ENCODE measurements around the gene CMTM8.

The CMTM8 gene

DNA sequence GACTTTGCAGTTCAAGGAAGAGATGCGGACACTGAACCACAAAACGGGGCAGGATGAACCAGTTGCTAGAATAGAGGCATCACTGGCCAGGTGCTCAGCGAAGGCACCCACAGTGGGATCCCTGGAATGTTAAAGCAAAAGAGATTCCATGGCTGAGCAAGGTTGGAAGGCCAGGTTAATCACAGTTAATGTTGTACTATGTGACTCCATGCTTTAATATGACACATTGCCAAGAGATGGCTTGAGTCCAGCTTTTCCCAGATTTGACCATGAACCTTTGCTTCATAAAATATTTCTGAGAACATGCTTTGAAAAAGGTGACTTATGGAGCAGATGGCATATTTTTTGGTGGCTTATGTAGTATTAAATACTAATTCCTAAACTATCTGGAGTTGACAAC is 77.0 kb downstream of the CMTM8 start:
- Histone ChIP-seq H3K4me3 (ENCODE audit: low read length) (no peak overlapping the region), H3K36me3 (ENCODE audit: control insufficient read depth, insufficient read depth, low read length) (no peaks in the 10 kb centered on the region), H3K27ac (ENCODE audit: low read depth, low read length) (no peak overlapping the region), H3K4me1 (ENCODE audit: control insufficient read depth, insufficient read depth, low read length) (no peaks in the 10 kb centered on the region), H3K9ac (ENCODE audit: low read length) (no peak overlapping the region), H3K27me3 (ENCODE audit: control insufficient read depth, insufficient read depth, low read length) (no peaks in the 10 kb centered on the region)

DNA sequence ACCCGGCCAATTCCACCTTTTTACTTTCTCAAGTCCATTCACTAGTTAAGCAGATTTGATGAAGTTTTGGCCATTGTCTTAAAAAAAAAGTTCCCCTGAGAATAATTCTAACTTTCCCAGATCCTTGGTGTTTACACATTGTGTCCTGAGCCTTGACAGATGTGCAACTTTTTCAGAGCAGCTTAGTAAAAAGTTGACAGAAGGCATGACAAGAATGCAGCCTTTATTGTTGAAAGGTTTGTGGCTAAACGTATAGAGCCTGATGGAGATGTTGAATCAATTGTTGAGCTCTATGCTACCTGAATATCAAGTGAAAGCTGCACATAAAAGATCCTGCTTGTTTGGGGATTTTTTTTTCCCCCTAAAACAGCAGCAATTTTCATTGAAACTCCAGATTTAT is 77.8 kb downstream of the CMTM8 start:
- H3K4me3 ChIP-seq (ENCODE audit: low read length) = no peak overlapping the region
- no peaks in the 10 kb centered on the region for H3K36me3 ChIP-seq (ENCODE audit: control insufficient read depth, insufficient read depth, low read length)
- no peaks in the 10 kb centered on the region for H3K27me3 ChIP-seq (ENCODE audit: control insufficient read depth, insufficient read depth, low read length)
- no peaks in the 10 kb centered on the region for H3K4me1 ChIP-seq (ENCODE audit: control insufficient read depth, insufficient read depth, low read length)
- H3K9ac ChIP-seq (ENCODE audit: low read length) = no peak overlapping the region
- no peak overlapping the region for H3K27ac ChIP-seq (ENCODE audit: low read depth, low read length)

GRCh38 chr3:32316976-32317375 is 78.5 kb downstream of the CMTM8 start:
- no peak overlapping the region for H3K4me3 ChIP-seq (ENCODE audit: low read length)
- no peak overlapping the region for H3K9ac ChIP-seq (ENCODE audit: low read length)
- H3K36me3 ChIP-seq (ENCODE audit: control insufficient read depth, insufficient read depth, low read length) = no peaks in the 10 kb centered on the region
- H3K27ac ChIP-seq (ENCODE audit: low read depth, low read length) = no peak overlapping the region
- H3K27me3 ChIP-seq (ENCODE audit: control insufficient read depth, insufficient read depth, low read length) = no peaks in the 10 kb centered on the region
- H3K4me1 ChIP-seq (ENCODE audit: control insufficient read depth, insufficient read depth, low read length) = no peaks in the 10 kb centered on the region

DNA sequence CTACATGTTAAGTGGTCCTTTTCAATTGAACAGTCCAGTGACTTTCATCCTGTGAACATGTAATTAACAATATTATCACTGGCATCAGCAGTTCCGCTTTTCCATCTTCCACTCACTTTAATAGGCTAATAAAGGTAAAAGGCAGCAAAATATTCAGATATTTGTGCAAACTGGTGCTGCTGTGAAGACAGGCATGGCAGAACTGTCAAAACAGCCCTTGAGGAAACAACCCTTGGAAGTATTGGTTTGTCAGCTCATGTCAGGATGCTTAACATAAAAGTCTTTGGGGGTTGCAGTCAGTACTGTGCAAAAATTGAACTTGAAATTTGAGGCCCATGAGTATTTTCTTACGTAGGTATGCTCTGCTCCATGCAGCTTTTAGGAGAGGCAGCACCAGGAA is 81.1 kb downstream of the CMTM8 start:
- Histone ChIP-seq H3K9ac (ENCODE audit: low read length) (no peak overlapping the region), H3K4me1 (ENCODE audit: control insufficient read depth, insufficient read depth, low read length) (no peaks in the 10 kb centered on the region)

GRCh38 chr3:32320080-32320479 is 81.6 kb downstream of the CMTM8 start:
- H3K27ac ChIP-seq (ENCODE audit: low read depth, low read length) = no peak overlapping the region
- no peaks in the 10 kb centered on the region for H3K4me1 ChIP-seq (ENCODE audit: control insufficient read depth, insufficient read depth, low read length)
- no peaks in the 10 kb centered on the region for H3K27me3 ChIP-seq (ENCODE audit: control insufficient read depth, insufficient read depth, low read length)
- H3K4me3 ChIP-seq (ENCODE audit: low read length) = no peak overlapping the region
- H3K36me3 ChIP-seq (ENCODE audit: control insufficient read depth, insufficient read depth, low read length) = no peaks in the 10 kb centered on the region
- no peak overlapping the region for H3K9ac ChIP-seq (ENCODE audit: low read length)

More for the DNA sequence above, 81.1 kb downstream of the CMTM8 start:
- H3K27ac ChIP-seq (ENCODE audit: low read depth, low read length) = no peak overlapping the region
- no peak overlapping the region for H3K4me3 ChIP-seq (ENCODE audit: low read length)
- H3K36me3 ChIP-seq (ENCODE audit: control insufficient read depth, insufficient read depth, low read length) = no peaks in the 10 kb centered on the region
- no peaks in the 10 kb centered on the region for H3K27me3 ChIP-seq (ENCODE audit: control insufficient read depth, insufficient read depth, low read length)

DNA sequence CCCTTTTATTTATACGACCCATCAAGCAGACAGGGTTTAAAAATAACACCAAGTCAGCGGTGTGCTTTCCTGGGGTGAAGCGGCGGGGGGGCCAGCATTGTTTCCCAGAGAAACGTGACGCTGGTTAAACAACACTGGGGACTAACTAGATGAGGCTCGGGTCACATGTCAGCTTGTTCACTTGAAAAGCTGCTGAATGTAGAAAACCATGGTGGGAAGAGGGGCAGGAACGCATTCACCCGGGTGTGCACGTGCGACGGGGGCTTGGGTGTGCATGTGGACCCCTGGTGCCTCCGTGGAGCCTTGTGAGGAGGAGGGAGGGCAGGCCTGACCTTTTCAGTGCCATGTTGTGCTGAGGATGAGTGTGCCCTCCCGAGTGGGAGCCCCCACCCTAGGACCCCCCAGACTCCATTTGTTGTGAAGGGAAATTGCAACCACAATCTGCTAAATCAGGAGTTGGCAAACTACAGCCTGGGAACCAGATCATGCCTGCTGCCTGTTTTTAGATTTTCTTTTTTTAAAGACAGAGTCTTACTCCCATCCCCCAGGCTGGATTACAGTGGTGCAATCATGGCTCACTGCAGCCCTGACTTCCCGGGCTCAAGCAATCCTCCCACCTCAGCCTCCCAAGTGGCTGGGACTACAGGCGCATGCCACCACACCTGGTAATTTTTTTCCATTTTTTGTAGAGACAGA is 82.8 kb downstream of the CMTM8 start:
- no peaks in the 10 kb centered on the region for H3K27me3 ChIP-seq (ENCODE audit: control insufficient read depth, insufficient read depth, low read length)
- H3K4me3 ChIP-seq (ENCODE audit: low read length) = no peak overlapping the region
- H3K9ac ChIP-seq (ENCODE audit: low read length) = no peak overlapping the region
- H3K36me3 ChIP-seq (ENCODE audit: control insufficient read depth, insufficient read depth, low read length) = no peaks in the 10 kb centered on the region
- H3K4me1 ChIP-seq (ENCODE audit: control insufficient read depth, insufficient read depth, low read length) = no peaks in the 10 kb centered on the region
- H3K27ac ChIP-seq (ENCODE audit: low read depth, low read length) = no peak overlapping the region

GRCh38 chr3:32322311-32322710 is 83.8 kb downstream of the CMTM8 start:
- Histone ChIP-seq H3K36me3 (ENCODE audit: control insufficient read depth, insufficient read depth, low read length) (no peaks in the 10 kb centered on the region), H3K9ac (ENCODE audit: low read length) (no peak overlapping the region), H3K4me1 (ENCODE audit: control insufficient read depth, insufficient read depth, low read length) (no peaks in the 10 kb centered on the region), H3K27me3 (ENCODE audit: control insufficient read depth, insufficient read depth, low read length) (no peaks in the 10 kb centered on the region), H3K4me3 (ENCODE audit: low read length) (no peak overlapping the region), H3K27ac (ENCODE audit: low read depth, low read length) (no peak overlapping the region)

GRCh38 chr3:32323604-32324003 is 85.1 kb downstream of the CMTM8 start:
- Histone ChIP-seq H3K4me1 (ENCODE audit: control insufficient read depth, insufficient read depth, low read length) (no peaks in the 10 kb centered on the region), H3K9ac (ENCODE audit: low read length) (no peak overlapping the region), H3K36me3 (ENCODE audit: control insufficient read depth, insufficient read depth, low read length) (no peaks in the 10 kb centered on the region), H3K27me3 (ENCODE audit: control insufficient read depth, insufficient read depth, low read length) (no peaks in the 10 kb centered on the region), H3K27ac (ENCODE audit: low read depth, low read length) (no peak overlapping the region), H3K4me3 (ENCODE audit: low read length) (no peak overlapping the region)

DNA sequence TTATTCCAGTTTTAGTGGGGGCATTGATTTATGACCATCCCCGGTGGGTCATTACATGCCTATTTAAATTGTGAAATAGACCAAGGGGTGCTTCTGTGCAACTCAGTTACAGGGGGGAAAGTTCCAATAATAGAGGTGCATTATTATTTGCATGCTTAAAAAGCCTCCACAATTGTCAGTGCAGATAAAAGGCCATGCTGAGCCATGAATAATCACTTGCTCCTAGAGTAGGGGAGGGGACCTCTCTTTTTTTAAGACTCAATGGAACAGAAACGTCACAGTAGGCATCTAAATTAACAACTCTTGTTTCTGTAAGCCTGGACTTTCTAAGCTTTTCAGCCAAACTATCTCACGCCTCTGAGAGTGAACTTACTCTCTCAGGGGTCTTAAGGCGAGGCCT is 86.7 kb downstream of the CMTM8 start:
- H3K4me1 ChIP-seq (ENCODE audit: control insufficient read depth, insufficient read depth, low read length) = no peaks in the 10 kb centered on the region
- H3K36me3 ChIP-seq (ENCODE audit: control insufficient read depth, insufficient read depth, low read length) = no peaks in the 10 kb centered on the region
- no peaks in the 10 kb centered on the region for H3K27me3 ChIP-seq (ENCODE audit: control insufficient read depth, insufficient read depth, low read length)
- H3K27ac ChIP-seq (ENCODE audit: low read depth, low read length) = no peak overlapping the region
- no peak overlapping the region for H3K4me3 ChIP-seq (ENCODE audit: low read length)
- no peak overlapping the region for H3K9ac ChIP-seq (ENCODE audit: low read length)

DNA sequence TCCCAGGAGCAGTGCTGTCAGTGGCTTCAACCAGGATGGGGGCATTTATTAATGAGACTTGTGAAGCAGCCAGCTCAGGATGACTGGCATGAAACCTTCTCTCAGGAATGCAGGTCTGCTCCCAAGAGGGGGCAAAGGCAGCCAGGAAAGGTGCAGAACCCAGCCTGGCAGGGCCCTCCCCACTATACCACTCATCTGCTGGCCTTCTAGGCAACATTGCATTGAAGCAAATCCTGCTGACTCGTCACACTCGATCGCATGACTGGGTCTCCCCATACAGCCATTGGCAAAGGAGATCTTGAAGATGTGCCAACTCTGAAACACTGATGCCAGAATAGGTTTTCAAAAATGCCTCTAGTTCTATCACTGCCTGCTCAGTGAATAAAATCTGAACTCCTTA is 87.4 kb downstream of the CMTM8 start:
- Histone ChIP-seq H3K4me3 (ENCODE audit: low read length) (no peak overlapping the region), H3K4me1 (ENCODE audit: control insufficient read depth, insufficient read depth, low read length) (no peaks in the 10 kb centered on the region), H3K27ac (ENCODE audit: low read depth, low read length) (no peak overlapping the region), H3K36me3 (ENCODE audit: control insufficient read depth, insufficient read depth, low read length) (no peaks in the 10 kb centered on the region), H3K27me3 (ENCODE audit: control insufficient read depth, insufficient read depth, low read length) (no peaks in the 10 kb centered on the region), H3K9ac (ENCODE audit: low read length) (no peak overlapping the region)

DNA sequence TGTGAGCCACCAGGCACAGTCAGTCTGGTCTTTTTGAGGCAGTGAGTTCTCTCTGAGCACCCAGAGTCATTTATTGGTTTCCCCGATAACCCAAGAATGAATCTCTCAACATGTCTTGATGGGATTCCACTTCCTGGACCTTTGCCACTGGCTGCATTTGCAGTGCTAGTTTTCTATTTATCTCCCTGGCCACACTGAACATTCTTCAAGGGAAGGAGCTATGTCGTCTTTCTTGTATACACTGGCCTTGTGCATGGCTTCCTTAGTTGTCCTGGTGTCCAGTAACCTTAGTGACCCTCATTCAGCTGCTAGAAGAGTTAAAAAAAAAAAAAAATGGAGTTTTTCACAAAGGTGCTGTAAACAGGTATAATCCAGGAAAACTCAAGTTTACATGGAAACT is 88.3 kb downstream of the CMTM8 start:
- Histone ChIP-seq H3K27ac (ENCODE audit: low read depth, low read length) (no peak overlapping the region), H3K9ac (ENCODE audit: low read length) (no peak overlapping the region), H3K4me3 (ENCODE audit: low read length) (no peak overlapping the region), H3K36me3 (ENCODE audit: control insufficient read depth, insufficient read depth, low read length) (no peaks in the 10 kb centered on the region), H3K27me3 (ENCODE audit: control insufficient read depth, insufficient read depth, low read length) (no peaks in the 10 kb centered on the region), H3K4me1 (ENCODE audit: control insufficient read depth, insufficient read depth, low read length) (no peaks in the 10 kb centered on the region)

- H3K4me3 ChIP-seq (ENCODE audit: low read length) = no peak overlapping the region
- no peaks in the 10 kb centered on the region for H3K36me3 ChIP-seq (ENCODE audit: control insufficient read depth, insufficient read depth, low read length)
- no peak overlapping the region for H3K9ac ChIP-seq (ENCODE audit: low read length)
- H3K27ac ChIP-seq (ENCODE audit: low read depth, low read length) = no peak overlapping the region
- no peaks in the 10 kb centered on the region for H3K4me1 ChIP-seq (ENCODE audit: control insufficient read depth, insufficient read depth, low read length)
- no peaks in the 10 kb centered on the region for H3K27me3 ChIP-seq (ENCODE audit: control insufficient read depth, insufficient read depth, low read length)
Measured at GRCh38 chr3:32334675-32335074, 96.2 kb downstream of the CMTM8 start.

GRCh38 chr3:32335365-32336112 is 97.1 kb downstream of the CMTM8 start:
- no peak overlapping the region for H3K9ac ChIP-seq (ENCODE audit: low read length)
- no peaks in the 10 kb centered on the region for H3K36me3 ChIP-seq (ENCODE audit: control insufficient read depth, insufficient read depth, low read length)
- H3K27ac ChIP-seq (ENCODE audit: low read depth, low read length) = no peak overlapping the region
- no peak overlapping the region for H3K4me3 ChIP-seq (ENCODE audit: low read length)
- no peaks in the 10 kb centered on the region for H3K4me1 ChIP-seq (ENCODE audit: control insufficient read depth, insufficient read depth, low read length)
- H3K27me3 ChIP-seq (ENCODE audit: control insufficient read depth, insufficient read depth, low read length) = no peaks in the 10 kb centered on the region
